HFFc6 (cell line): Measurements from ENCODE around the gene FRMD3. TPM values are rescaled to one million over a fixed set of nuclear protein-coding genes. Genes with fewer than 3 reads are reported as not detected.
A peak's percentile ranks its signal among the peaks of the same experiment; 100 is the strongest.

Experiments used
- DNase-seq: peaks from one replicate; pipeline ENCODE4 v3.0.0-alpha.2; 2018
- H3K27ac Mint-ChIP-seq: 2 replicates; pipeline ENCODE4 v1.8.0; 2020; ENCODE audit warnings: mild to moderate bottlenecking, mixed read lengths
- H3K27me3 Mint-ChIP-seq: 2 replicates; pipeline ENCODE4 v1.8.0; 2021; ENCODE audit warnings: mild to moderate bottlenecking, moderate library complexity, mixed read lengths; ENCODE audit not compliant: insufficient read depth
- H3K36me3 Mint-ChIP-seq: 2 replicates; pipeline ENCODE4 v1.8.0; 2021; ENCODE audit warnings: low read depth, mixed read lengths
- H3K4me1 Mint-ChIP-seq: 2 replicates; pipeline ENCODE4 v1.8.0; 2020; ENCODE audit warnings: low read depth, mixed read lengths
- H3K4me3 Mint-ChIP-seq: 2 replicates; pipeline ENCODE4 v1.8.0; 2020; ENCODE audit warnings: mild to moderate bottlenecking, moderate library complexity, mixed read lengths
- H3K9me3 Mint-ChIP-seq: 2 replicates; pipeline ENCODE4 v1.8.0; 2020; ENCODE audit warnings: mild to moderate bottlenecking, mixed read lengths
- total RNA-seq, 6 experiments: library from RNA; stranded (reverse); fragmentation: NEBNext Ultra II Directional; extraction: Animal tissue kit (Norgen Biotek cat#: 25700); gene quantifications; 2 replicates in 1 of 6; 3 replicates in 5 of 6; pipeline ENCODE4 v1.2.3, GENCODE V29; 2021
- TF ChIP-seq, protein P1 (sequence below): fragments of 200-600 bp; sonication (generic); IDR thresholded peaks from 2 replicates; pipeline ENCODE4 v1.5.0; 2021; ENCODE audit warnings: antibody characterized with exemption, mild to moderate bottlenecking

Gene FRMD3
- total RNA-seq, 6 experiments from 2014 or later = 4.0 to 14.9 (median 12.7) TPM

DNA sequence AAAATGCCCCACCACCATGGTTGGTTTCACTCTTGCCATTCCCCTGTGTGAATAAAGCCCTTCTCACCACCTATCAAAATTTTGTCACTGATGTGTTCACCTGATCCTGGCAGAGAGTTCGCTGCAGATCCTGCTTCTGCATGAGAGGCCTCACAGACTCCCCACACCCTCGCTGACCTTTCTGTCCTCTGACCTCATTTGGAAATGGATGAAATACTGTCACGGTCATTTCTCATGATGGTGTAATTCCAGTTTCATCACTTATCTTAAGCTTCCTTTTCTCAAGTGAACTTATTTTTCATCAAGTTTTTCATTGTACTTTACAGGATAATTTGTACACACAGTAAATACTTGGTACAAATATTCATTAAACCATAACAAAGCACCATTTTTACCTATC is 131.3 kb downstream of the FRMD3 start:
- Mint-ChIP-seq H3K36me3 (peaks cover 15% of the 10 kb centered on the region; the same call in 1 of the 2 replicates), H3K27ac (no peak overlapping the region), H3K4me1 (peaks cover 60% of the 10 kb centered on the region), H3K9me3 (peaks cover 8% of the 10 kb centered on the region), H3K27me3 (no peaks in the 10 kb centered on the region; the same call in 1 of the 2 replicates), H3K4me3 (peak overlapping the region; percentile 16; the same call in 1 of the 2 replicates)
- no peak for DNase-seq
- TF ChIP-seq, protein P1, sequence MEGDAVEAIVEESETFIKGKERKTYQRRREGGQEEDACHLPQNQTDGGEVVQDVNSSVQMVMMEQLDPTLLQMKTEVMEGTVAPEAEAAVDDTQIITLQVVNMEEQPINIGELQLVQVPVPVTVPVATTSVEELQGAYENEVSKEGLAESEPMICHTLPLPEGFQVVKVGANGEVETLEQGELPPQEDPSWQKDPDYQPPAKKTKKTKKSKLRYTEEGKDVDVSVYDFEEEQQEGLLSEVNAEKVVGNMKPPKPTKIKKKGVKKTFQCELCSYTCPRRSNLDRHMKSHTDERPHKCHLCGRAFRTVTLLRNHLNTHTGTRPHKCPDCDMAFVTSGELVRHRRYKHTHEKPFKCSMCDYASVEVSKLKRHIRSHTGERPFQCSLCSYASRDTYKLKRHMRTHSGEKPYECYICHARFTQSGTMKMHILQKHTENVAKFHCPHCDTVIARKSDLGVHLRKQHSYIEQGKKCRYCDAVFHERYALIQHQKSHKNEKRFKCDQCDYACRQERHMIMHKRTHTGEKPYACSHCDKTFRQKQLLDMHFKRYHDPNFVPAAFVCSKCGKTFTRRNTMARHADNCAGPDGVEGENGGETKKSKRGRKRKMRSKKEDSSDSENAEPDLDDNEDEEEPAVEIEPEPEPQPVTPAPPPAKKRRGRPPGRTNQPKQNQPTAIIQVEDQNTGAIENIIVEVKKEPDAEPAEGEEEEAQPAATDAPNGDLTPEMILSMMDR = no peak

DNA sequence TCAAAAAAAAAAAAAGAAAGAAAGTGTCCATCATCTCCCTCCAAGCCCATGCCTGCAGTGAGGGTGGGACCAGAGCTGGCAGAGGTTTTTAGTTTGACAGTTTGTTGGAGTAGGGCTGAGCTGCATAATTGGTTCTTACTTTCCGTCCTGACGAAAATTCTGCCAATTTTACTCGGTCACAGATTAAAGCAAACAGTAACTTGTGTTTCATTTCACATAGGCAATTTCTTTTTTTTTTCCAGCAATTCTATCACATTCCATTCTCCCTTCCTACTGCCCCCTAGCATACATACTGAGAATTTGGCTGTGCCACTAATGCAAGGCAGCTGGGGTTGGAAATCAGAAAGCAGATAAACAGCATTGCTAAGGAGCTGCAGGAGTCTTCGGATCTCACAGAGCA is 132.4 kb downstream of the FRMD3 start:
- no peak for DNase-seq
- H3K4me3 Mint-ChIP-seq = peak overlapping the region; percentile 54; the same call in 1 of the 2 replicates
- H3K36me3 Mint-ChIP-seq = peaks cover 15% of the 10 kb centered on the region; the same call in 1 of the 2 replicates
- no peaks in the 10 kb centered on the region; the same call in 1 of the 2 replicates for H3K27me3 Mint-ChIP-seq
- H3K27ac Mint-ChIP-seq = peak overlapping the region; percentile 53; the same call in 1 of the 2 replicates
- H3K9me3 Mint-ChIP-seq = peaks cover 8% of the 10 kb centered on the region
- H3K4me1 Mint-ChIP-seq = peaks cover 56% of the 10 kb centered on the region
- TF ChIP-seq, protein P1 = peak; percentile 32

DNA sequence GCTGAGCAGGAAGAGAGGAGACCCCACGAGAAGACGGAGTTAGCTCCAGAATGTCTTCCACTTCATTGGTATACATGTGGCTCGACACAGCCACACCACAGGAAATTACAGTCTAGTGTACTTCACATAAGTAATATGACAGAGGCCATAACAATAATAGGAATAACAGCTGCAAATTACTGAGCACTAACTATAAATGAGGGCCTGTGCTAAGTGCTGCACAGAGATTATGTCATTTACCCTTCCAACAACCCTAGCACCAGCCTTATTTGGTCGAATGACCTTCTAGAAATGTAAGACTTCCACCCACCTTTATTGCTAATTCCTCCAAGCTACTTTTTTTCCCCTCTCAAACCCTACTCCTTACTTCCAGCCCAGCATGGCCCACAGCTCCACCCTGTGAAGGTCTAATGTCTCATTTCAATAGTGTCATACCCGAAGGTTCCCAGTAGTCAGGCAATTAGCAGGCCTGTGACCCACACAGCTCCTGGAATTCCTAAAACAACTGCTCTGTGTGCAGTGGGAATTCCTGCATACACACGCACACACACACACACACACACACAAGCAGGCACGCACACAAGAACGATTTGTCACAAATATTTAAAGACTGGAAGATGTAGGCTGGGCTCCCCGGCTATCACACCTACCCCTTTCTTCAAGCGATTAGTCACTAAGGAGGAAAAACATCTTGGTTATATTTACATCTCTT is 134.5 kb downstream of the FRMD3 start:
- TF ChIP-seq, protein P1 = no peak
- H3K27ac Mint-ChIP-seq = peak overlapping the region; percentile 73
- H3K9me3 Mint-ChIP-seq = peaks cover 8% of the 10 kb centered on the region
- peaks cover 13% of the 10 kb centered on the region; the same call in 1 of the 2 replicates for H3K36me3 Mint-ChIP-seq
- peaks cover 49% of the 10 kb centered on the region for H3K4me1 Mint-ChIP-seq
- H3K27me3 Mint-ChIP-seq = peaks cover 2% of the 10 kb centered on the region
- H3K4me3 Mint-ChIP-seq = peak overlapping the region; percentile 59
- DNase-seq = peak; percentile 83

DNA sequence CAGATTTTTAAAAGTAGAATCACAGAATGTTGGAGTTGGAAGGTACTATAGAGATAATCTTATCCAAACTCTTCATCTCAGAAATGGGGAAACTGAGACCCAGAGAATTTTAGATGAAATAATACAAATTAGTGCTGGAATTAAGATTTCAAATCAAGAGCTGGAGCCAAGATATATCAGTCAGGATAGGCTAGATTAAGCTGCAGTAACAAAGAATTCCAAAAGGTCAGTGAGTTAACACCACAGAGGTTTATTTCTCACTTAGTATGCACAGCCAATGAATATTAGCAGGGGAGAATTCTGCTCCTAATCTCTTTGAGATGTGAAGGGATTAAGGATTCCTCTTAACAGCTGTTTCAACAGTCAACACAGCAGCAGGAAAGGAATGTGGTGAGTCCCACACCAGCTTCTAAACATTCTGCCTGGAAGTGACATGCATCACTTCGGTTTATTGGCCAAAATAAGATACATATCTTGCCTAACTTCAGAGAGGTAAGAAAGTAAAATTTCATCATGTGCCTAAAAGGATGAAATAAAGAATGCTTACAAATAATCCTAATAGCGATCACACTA is 136.8 kb downstream of the FRMD3 start:
- DNase-seq = no peak
- H3K27me3 Mint-ChIP-seq = peaks cover 2% of the 10 kb centered on the region
- peaks cover 38% of the 10 kb centered on the region for H3K4me1 Mint-ChIP-seq
- no peaks in the 10 kb centered on the region for H3K9me3 Mint-ChIP-seq
- H3K27ac Mint-ChIP-seq = no peak overlapping the region
- H3K36me3 Mint-ChIP-seq = peaks cover 9% of the 10 kb centered on the region; the same call in 1 of the 2 replicates
- TF ChIP-seq, protein P1 = no peak
- no peak overlapping the region for H3K4me3 Mint-ChIP-seq

DNA sequence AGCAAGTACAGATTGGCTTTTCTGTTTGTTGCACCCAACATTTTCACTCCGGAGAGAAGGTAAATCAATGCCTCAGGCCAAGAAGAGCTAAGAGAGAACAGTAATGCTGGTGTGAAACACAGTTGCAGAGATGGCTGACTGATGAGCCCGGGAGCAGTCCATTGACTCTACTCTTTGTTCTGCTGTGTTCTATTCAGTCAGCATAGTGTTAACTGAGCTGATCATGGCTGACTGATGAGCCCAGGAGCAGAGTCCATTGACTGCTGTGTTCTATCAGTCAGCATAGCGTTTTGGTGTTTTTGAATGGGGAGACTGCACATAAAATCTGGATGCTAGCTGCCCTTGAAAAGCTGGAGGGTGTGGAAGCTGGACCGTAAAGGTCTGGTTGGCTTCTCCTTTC is 141.4 kb downstream of the FRMD3 start:
- Mint-ChIP-seq H3K27me3 (peaks cover 2% of the 10 kb centered on the region), H3K9me3 (no peaks in the 10 kb centered on the region), H3K4me1 (no peaks in the 10 kb centered on the region; the same call in 1 of the 2 replicates), H3K27ac (no peak overlapping the region), H3K36me3 (peaks cover 10% of the 10 kb centered on the region; the same call in 1 of the 2 replicates), H3K4me3 (no peak overlapping the region)
- no peak for DNase-seq
- TF ChIP-seq, protein P1 = no peak
